ENCODE results near the gene CD3D.

DNA sequence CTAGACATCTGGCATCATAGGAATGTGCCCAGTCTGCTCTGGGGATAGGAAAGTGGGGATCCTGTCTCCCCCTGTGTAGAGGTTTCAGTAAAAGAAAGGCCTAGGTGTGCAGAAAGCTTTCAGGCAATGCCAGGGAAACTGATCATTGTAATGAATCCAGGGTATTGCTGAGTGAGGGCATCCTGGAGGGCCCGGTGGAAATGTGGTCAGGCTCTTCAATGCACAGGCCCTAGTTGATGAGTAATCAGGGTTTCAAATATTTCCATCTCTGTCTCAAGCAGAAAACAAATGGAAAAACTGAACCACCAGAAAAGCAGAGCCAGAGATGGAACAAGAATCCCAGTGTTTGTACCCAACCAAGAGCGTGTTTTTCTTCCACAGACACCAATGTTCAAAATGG is 35.9 kb downstream of the CD3D start:
- TF ChIP-seq POLR2A (IDR thresholded peaks at IDR 0.05) = no peak
- TF ChIP-seq CTCF (IDR thresholded peaks at IDR 0.05) = no peak
